GM18517 (cell line): Measurements from ENCODE around the gene ODF4.
"Not testable (repeated sequence)": the region's sequence is repeated elsewhere in the genome, so short reads cannot be mapped to it uniquely, and the experiment has no call there.

Experiments used
- ATAC-seq: cut with Tn5 transposase; IDR thresholded peaks from one replicate; pipeline ENCODE4 v1.9.1; 2021; ENCODE audit warnings: mild to moderate bottlenecking, moderate library complexity; ENCODE audit not compliant: unreplicated experiment

The ODF4 gene

GRCh38 chr17:8393470-8394231 is 54.0 kb downstream of the ODF4 start:
- no peak for ATAC-seq

DNA sequence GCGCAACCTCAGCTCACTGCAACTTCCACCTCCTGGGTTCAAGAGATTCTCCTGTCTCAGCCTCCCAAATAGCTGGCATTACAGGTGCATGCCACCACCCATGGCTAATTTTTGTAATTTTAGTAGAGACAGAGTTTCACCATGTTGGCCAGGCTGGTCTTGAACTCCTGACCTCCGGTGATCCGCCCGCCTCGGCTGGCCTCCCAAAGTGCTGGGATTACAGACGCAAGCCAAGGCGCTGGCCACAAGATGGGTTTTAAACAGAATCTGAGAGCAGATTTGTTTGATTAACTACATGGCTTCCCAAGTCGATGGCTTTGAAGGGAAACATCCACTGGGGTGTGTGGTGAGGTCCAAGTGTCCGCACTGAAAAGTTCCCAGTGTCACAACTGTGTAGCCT is 54.9 kb downstream of the ODF4 start:
- ATAC-seq: not testable (repeated sequence)
